ENCODE results near the gene GPR152.

The GPR152 gene

DNA sequence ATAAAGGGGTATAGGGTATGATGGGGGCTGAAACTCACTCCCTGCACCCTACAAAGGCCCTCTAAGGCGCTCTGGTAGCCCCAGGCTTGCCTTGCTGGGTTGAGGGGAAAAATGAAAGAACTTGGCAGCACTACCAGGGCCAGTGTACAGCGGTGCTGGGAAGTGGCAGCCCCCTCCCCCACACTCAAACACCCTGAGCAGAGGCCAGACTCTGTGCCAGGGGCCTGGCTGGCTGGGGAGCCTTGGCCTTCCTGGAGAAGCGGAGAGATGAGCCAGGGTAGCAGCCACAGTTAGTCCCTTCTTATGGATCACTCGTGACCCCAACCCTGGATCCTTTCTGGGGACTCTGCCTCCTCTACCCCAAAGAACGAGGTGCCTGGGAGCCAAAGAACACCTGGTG lies 13.8 kb upstream of the GPR152 start:
- peak overlapping the region; percentile 98 for H3K27ac ChIP-seq
- TF ChIP-seq, protein P1, sequence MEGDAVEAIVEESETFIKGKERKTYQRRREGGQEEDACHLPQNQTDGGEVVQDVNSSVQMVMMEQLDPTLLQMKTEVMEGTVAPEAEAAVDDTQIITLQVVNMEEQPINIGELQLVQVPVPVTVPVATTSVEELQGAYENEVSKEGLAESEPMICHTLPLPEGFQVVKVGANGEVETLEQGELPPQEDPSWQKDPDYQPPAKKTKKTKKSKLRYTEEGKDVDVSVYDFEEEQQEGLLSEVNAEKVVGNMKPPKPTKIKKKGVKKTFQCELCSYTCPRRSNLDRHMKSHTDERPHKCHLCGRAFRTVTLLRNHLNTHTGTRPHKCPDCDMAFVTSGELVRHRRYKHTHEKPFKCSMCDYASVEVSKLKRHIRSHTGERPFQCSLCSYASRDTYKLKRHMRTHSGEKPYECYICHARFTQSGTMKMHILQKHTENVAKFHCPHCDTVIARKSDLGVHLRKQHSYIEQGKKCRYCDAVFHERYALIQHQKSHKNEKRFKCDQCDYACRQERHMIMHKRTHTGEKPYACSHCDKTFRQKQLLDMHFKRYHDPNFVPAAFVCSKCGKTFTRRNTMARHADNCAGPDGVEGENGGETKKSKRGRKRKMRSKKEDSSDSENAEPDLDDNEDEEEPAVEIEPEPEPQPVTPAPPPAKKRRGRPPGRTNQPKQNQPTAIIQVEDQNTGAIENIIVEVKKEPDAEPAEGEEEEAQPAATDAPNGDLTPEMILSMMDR (IDR thresholded peaks at IDR 0.05): no peak
- TF ChIP-seq ZFX (IDR thresholded peaks at IDR 0.05; ENCODE audit: borderline replicate concordance): no peak

DNA sequence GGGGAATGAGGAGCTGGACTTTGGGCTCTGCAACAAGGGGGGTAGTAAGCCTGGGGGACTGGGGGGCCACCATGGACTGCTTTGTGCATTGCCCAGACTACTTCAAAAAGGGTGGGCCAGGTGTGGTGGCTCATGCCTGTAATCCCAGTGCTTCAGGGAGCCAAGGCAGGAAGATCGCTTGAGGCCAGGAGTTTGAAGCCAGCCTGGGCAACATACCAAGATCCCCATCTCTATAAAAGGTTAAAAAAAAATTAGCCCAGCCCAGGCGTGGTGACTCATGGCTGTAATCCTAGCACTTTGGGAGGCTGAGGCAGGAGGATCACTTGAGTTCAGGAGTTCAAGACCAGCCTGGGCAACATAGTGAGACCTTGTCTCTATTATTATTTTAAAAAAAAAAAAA lies 13.0 kb upstream of the GPR152 start:
- H3K27ac ChIP-seq: peak overlapping the region; percentile 98

DNA sequence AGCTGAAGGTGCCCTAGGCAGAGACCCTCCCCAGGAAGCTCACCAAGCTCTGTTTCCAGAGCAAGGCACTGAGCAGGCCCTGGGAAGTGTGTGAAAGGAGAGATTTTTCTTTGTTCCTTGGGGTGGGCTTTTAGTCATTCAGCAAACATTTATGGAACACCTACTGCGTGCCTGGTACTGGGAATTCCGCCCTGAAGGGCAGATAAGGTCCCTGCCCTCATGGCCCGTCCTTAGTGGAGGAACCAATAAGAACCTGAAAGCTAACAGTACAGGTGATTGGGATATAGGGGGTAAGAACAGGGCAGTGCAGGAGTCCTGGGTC lies 12.6 kb upstream of the GPR152 start:
- H3K27ac ChIP-seq: peak overlapping the region; percentile 98

DNA sequence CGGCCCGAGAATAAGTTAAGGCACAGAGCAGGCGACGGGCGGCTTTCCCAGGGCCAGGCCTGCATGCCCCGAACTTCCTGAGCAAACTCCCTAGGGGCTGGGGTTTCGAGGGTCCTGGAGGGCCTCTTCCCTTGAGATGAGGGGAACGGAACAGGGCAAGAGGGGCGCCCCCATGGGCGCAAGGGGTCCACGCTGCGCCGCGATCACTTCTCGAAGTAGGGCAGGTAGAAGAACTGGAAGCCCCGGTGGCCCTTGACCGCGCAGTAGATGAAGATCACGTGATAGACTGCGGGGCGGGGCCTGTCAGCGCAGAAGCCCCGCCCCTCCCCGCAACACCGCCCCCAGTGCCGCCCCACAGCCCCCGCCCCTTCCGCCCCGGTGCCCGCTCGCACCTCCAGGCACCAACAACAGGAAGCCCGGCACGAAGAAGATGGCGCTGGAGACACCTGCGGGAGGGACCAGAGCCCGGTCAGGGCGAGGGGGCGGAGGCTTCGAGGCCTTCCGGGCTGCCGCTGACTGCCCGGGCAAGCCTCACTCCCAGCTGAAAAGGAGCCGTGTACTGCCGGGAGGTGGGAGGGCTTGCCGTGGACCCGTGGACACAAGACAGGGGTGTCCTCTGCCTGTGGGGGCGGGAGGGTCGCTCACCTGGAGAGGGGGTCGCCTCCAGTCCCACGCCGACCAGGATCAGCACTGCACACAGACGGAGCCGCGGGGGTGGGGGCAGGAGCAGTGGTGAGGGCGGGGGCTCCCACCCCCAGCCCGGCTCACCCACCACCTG lies 12.1 kb upstream of the GPR152 start:
- peak overlapping the region; percentile 98 for H3K27ac ChIP-seq
- TF ChIP-seq ZFX (IDR thresholded peaks at IDR 0.05; ENCODE audit: borderline replicate concordance): no peak
- TF ChIP-seq, protein P1 (IDR thresholded peaks at IDR 0.05): 0 out of 2 replicates have a peak, but pooled peaks have one; percentile 3

More for the DNA sequence above, 12.6 kb upstream of the GPR152 start:
- no peak for TF ChIP-seq ZFX (IDR thresholded peaks at IDR 0.05; ENCODE audit: borderline replicate concordance)
- TF ChIP-seq, protein P1 (IDR thresholded peaks at IDR 0.05): no peak

DNA sequence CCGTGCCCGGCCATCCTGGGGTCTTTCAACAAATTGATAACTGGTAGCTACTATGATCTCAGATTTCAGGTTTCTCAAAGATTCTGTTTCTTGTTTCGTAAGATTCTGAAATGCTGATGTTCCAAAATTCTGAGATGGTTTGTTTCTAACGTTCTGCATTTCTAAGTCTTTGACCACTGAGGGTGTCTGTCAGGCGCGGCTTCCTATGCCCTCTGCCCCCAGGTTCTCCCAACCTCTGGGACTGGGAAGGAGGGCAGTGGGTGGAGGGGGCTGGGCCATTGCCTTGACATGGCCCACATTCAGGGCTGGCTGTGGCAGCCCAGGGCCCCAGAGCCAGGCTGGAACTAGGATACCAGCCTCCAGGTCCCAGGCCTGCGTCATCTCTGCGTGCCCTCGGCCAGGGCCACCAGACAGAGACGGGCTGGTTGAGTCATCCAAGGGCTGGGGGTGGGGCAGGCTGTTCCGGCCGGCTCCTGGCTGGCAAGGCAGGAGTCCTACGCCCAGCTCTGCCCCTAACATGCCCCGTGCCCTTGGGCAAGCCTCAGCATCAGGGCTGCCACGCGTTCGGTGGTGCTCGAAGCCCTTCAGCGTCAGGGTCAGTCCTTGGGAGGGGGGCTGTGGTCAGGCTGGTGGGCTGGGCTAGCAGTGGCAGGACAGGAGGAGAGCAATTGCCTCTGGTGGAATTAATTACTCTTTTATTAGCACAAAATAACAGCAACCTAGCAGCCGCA lies 11.3 kb upstream of the GPR152 start:
- H3K27ac ChIP-seq: peak overlapping the region; percentile 98
- no peak for TF ChIP-seq ZFX (IDR thresholded peaks at IDR 0.05; ENCODE audit: borderline replicate concordance)
- TF ChIP-seq, protein P1 (IDR thresholded peaks at IDR 0.05): no peak

DNA sequence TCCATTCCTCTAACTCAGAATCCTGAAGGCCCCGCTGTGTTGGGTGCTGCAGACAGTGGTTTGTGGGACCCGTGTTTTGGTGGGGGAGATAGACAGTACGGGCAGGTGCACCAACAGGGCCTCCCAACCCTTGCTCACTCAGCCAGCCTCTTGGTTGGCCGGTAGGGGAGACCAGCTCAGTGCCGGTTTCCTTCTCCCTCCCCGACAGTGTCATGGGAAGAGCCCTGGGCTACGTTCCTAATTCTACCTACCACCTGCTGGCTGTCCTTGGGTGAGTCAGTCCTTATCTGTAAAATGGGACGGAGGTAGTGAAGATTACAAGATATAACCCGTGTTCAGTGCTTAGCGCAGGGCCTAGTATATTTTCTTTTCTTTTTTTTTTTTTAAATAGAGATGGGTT lies 10.7 kb upstream of the GPR152 start:
- peak overlapping the region; percentile 98 for H3K27ac ChIP-seq
- TF ChIP-seq, protein P1 (IDR thresholded peaks at IDR 0.05): no peak
- TF ChIP-seq ZFX (IDR thresholded peaks at IDR 0.05; ENCODE audit: borderline replicate concordance): no peak

DNA sequence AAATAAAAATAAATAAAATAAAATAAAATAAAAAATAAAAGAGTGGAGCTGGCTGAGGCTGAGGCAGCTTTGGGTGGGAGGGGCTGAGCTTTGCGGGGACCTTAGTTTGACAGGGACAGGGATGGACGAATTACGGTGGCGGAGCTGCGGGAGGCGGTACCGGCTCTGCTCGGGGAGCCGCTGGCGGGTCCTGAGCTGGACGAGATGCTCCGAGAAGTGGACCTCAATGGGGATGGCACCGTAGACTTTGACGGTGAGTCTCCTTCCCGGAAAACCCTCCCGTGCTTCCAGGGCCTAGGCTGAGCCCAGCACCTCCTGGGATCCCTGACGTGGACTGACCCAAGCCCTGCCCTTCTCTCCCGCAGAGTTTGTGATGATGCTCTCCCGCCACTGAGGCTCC lies 5.7 kb upstream of the GPR152 start:
- no peak overlapping the region for H3K27ac ChIP-seq

More for the DNA sequence above, 5.7 kb upstream of the GPR152 start:
- TF ChIP-seq, protein P1 (IDR thresholded peaks at IDR 0.05): no peak
- no peak for TF ChIP-seq ZFX (IDR thresholded peaks at IDR 0.05; ENCODE audit: borderline replicate concordance)
